ENCODE measurements around the gene TMEM131.
"Not testable (repeated sequence)": the region's sequence is repeated elsewhere in the genome, so short reads cannot be mapped to it uniquely, and the experiment has no call there.

TMEM131 gene

GRCh38 chr2:97991081-97991856, 4.5 kb downstream of the TMEM131 start:
- DNase-seq (ENCODE audit: low spot score): no peak

DNA sequence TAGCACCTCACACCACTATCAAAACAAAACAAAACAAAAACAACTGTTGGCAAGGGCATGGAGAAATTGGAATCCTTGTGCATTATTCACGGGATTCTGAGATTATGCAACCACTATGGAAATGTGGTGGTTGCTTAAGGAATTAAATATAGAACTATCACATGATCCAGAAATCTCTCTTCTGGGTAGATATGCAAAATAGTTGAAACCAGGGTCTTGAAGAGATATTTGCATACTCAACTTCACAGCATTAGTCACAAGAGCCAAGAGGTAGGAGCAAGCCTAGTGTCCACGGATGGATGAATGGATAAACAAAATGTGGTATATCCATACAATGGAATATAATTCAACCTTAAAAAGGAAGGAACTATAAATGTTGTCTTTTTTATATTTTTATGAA, 7.0 kb downstream of the TMEM131 start:
- DNase-seq (ENCODE audit: low spot score): no peak

- DNase-seq (ENCODE audit: low spot score): no peak
Measured at GRCh38 chr2:97985998-97986397, 9.8 kb downstream of the TMEM131 start.

DNA sequence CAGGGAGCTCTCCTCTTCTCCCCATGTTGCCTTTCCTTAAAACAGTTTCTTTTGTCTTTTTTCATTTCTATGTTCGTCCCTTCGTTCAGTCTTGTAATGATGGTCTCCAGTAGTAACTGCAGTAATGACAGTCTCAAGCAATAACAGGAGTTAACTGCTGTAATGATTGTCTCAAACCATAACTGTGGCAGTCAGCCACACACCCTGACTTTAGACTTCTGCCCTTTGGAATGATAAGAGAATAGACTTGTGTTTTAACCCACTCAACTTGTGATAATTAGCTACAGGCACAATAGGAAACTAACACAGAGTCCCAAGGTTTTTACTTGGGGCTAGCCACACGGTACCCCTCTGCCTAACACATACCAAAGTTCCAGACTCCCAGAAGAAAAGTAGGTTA, 12.1 kb downstream of the TMEM131 start:
- DNase-seq (ENCODE audit: low spot score): no peak

DNA sequence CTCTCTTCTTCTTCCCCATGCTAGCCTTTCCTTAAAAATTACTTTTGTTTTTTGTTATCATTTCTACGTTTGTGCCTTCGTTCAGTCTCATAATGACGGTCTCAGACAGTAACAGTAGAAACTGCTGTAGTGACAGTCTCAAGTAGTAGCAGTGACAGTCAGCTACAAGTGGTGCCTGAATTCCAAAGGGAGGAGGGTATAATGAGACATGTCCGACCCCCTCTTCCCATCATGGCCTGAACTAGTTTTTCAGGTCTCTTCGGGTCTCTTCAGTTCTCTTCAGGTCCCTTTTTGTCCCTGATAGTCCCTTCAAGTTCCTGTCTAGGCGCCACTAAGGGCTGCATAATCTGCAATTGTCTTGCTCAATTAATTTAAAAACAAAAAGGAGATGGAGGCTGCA, 12.6 kb downstream of the TMEM131 start:
- no peak for DNase-seq (ENCODE audit: low spot score)

GRCh38 chr2:97982621-97983020, 13.1 kb downstream of the TMEM131 start:
- no peak for DNase-seq (ENCODE audit: low spot score)

GRCh38 chr2:97981961-97982360, 13.8 kb downstream of the TMEM131 start:
- DNase-seq (ENCODE audit: low spot score): no peak

GRCh38 chr2:97979904-97980303, 15.8 kb downstream of the TMEM131 start:
- no peak for DNase-seq (ENCODE audit: low spot score)

DNA sequence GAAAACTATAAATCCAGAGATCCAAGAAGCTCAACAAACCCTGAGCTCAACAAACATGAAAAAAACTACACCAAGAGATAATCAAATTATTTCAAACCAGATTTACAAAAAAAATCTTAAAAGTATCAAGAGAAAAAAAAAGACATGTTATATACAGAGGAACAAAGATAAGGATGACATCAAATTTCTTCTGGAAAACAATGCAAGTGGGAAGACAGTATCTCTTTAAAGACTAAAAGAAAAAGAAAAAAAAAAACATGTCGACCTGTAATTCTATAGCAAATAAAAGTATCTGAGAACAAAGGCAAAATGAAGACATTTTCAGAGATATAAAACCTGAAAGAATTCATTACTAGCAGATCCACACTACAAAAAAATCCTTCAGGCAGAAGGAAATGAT, 21.3 kb downstream of the TMEM131 start:
- no peak for DNase-seq (ENCODE audit: low spot score)

GRCh38 chr2:97970293-97971060, 25.3 kb downstream of the TMEM131 start:
- no peak for DNase-seq (ENCODE audit: low spot score)

DNA sequence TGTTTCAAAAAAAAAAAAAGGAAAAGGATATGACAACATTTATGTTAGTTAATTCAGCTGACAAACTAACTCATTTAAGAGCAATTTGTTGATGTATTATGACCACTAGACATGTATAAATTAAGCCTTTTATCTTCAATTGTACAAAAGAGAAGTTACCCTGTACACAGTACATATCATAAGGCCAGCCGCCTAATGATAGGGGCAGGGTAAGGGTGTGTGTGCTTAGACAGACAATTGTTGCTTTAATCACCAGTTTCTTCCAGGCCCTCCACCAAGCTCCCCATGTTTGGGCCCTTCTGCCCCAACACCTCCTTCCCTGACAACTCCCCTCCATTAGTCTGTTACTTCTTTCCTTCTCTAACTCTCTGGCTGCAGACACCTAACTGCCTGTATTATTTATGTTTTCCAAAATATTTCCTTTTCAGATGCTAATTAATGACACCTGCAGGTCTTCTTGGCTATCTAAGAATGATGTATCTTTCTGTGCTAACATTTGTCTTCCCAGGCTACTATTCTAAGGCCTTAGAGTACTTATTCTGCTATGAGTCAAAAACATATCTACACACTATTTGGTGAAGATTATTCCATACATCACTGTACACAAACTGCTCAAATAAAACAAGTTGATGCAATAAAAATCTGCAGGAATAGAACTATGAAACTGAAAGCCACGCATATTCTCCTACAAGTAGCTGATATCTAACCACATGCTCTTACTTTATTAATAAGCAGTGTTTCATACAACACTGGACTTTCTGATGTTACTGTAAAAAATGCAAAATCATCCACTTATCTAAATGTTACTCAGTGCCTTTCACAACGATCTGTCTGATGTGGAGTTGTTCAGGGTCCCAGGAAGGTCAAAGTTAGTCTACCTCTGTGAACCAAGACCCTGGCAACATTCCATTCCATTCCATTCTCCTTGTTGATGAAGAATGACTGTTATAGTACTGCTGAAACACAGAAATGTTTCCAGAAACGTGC, 26.4 kb downstream of the TMEM131 start:
- DNase-seq (ENCODE audit: low spot score): no peak

GRCh38 chr2:97967931-97968627, 27.7 kb downstream of the TMEM131 start:
- no peak for DNase-seq (ENCODE audit: low spot score)

- DNase-seq (ENCODE audit: low spot score): no peak
Measured at GRCh38 chr2:97967216-97967592, 28.5 kb downstream of the TMEM131 start.

- DNase-seq (ENCODE audit: low spot score): peak; percentile 62
Measured at GRCh38 chr2:97966545-97967215, 29.1 kb downstream of the TMEM131 start.

DNA sequence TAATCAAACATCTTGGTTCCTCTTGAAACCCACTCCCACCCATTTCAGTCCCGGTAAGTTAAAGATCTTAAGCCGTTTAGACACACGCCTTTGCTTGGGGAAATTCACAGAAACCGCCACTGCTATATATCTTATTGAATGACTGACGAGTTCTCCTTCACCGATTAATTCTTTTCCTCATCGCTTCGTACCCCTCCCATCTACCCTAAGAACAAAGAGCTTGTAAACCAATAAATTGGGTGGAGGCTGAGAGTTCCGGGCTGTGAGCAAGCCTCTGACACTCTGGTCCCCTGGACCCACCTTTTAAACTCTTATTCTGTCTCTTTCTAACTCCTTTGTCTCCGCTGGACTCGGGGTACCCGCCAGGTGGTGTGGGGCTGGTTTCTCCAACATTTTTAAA, 30.6 kb downstream of the TMEM131 start:
- DNase-seq (ENCODE audit: low spot score): no peak

GRCh38 chr2:97963880-97964279, 31.9 kb downstream of the TMEM131 start:
- DNase-seq (ENCODE audit: low spot score): no peak

DNA sequence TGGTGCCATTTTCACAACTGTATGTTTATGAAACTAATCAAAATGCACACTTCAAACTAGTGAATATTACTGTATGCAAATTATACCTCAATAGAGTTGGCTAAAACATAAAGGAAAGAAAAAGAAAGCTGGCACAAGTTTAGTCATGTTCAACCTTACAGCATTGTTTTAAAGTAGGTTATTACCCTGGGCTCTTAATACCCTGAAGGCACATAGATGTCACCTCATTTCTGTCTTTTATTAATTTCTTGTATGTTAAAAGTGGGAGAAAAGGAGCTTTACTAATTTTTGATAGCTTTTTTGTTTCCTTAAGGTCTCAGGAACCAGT, 32.7 kb downstream of the TMEM131 start:
- no peak for DNase-seq (ENCODE audit: low spot score)

DNA sequence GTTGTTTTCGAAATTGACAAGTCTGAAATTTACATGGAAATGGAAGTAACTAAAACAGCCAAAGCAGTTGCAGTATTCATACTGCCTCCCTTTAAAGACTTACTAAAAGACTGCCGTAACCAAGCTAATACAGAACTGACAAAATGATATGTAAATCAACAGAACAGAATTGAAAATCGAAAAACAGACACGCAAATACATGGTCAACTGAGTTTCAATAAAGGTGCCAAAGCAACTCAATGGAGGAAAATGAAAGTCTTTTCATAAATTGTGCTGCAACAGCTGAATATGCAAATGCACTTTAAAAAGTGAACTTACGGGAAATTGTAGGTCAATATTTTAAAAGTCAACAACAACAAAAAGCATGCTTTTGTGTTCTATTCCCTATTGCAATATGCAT, 34.2 kb downstream of the TMEM131 start:
- no peak for DNase-seq (ENCODE audit: low spot score)

DNA sequence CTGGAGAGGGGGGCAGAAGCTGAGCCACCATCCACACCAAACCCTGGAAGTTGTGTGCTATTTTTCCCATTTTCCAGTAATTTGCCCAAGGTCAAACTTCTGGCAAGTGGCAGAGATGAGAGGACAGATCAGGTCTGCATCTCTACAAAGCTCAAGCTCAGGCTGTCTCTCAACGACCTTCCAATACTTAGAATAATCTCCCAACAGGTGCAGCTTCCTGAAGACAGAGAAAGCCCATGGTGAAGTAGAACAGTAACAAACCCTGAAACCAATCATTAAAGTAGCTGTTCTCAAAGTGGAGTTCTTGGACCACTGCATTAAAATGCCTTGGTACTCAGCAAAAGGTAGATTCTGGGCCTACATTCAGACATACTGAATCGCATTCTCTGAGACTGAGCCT, 37.6 kb downstream of the TMEM131 start:
- no peak for DNase-seq (ENCODE audit: low spot score)

DNA sequence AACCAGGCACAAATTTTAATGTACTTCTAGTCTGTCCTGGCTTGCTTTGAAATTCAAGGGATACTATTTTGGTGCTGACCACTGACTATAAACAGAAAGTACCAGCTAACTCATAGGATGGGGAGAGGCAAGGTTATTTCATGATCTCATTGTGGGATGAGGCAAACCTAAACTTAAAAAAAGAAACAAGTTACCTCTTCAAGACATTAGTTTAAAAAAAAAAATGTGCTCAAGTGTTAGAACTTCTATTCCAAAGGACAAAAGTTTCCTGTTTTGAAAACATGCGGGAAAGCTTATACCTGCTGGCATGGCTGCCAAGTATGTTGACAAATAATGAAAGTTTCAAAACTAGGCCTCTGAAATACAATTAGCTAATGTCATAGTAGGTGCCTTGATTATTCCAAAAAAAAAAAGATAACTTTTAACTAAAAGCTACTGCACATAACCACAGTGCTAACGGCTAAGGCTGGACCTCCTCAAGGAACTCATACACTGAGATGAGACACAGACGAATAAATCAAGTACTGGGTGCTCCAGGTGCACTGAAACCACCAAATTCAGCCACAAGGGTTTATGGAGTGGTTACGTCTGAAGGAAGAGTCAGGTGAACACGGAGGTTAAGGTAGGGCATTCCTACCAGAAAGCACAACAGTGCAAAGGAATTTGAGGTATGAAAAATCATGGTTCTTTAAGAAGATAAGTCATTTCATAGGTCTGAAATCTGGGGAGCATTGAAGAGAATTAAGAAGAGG, 38.1 kb downstream of the TMEM131 start:
- DNase-seq (ENCODE audit: low spot score): no peak

DNA sequence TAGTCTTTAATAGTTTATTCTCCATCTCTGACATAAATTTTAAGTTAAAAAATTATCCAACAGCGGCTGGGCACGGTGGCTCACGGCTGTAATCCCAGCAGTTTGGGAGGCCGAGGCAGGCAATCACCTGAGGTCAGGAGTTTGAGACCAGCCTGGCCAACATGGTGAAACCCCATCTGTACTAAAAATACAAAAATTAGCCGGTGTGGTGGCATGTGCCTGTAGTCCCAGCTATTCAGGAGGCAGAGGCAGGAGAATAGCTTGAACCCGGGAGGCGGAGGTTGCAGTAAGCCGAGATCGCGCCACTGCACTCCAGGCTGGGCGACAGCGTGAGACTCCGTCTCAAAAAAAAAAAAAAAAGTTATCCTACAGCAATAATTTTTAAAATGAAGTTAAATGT, 39.0 kb downstream of the TMEM131 start:
- not testable (repeated sequence) for DNase-seq (ENCODE audit: low spot score)

Measured in SW480 (cell line).